Upper lobe of right lung (tissue), 1 donor: Measurements from ENCODE around the gene FAM171A2. TPM values are rescaled to one million over a fixed set of nuclear protein-coding genes. Genes with fewer than 3 reads are reported as not detected.

Source experiments
- ATAC-seq: fragments of 200-7000 bp; cut with Tn5 transposase; one replicate; pipeline ENCODE4 v1.9.1; 2020; ENCODE audit warnings: mild to moderate bottlenecking, moderate library complexity
- DNase-seq: peaks from one replicate; pipeline ENCODE4 v3.0.0-alpha.2; 2020
- H3K27ac ChIP-seq: fragments of 200-600 bp; one replicate; pipeline ENCODE4 v1.8.0; 2022
- H3K27me3 ChIP-seq: fragments of 200-600 bp; one replicate; pipeline ENCODE4 v1.8.0; 2022; ENCODE audit warnings: mild to moderate bottlenecking
- H3K36me3 ChIP-seq: fragments of 200-600 bp; one replicate; pipeline ENCODE4 v1.8.0; 2022
- H3K4me1 ChIP-seq: fragments of 200-600 bp; one replicate; pipeline ENCODE4 v1.8.0; 2022
- H3K4me3 ChIP-seq: fragments of 200-600 bp; one replicate; pipeline ENCODE4 v1.8.0; 2022; ENCODE audit warnings: mild to moderate bottlenecking
- H3K9me3 ChIP-seq: fragments of 200-600 bp; one replicate; pipeline ENCODE4 v1.8.0; 2022
- intact Hi-C: fragments of 100-400 bp; cut with DNase I; formaldehyde crosslinking; loops from one replicate; pipeline ENCODE4 v1.11.0; 2022
- total RNA-seq: library from RNA; stranded (reverse); fragmentation: NEBNext Ultra II Directional; extraction: Animal tissue kit (Norgen Biotek cat#: 25700); gene quantifications from one replicate; pipeline ENCODE4 v1.2.1, GENCODE V29; 2021
- TF ChIP-seq, protein P1 (sequence below): fragments of 200-600 bp; IDR thresholded peaks from one replicate; pipeline ENCODE4 v1.8.0; 2022; ENCODE audit warnings: antibody characterized with exemption
- donor health status: DM: no; HTN: yes; CAD: no; lungs with severe emphysema.

FAM171A2 gene
- total RNA-seq, 1 donor from 2014 or later, result 1.8 TPM

DNA sequence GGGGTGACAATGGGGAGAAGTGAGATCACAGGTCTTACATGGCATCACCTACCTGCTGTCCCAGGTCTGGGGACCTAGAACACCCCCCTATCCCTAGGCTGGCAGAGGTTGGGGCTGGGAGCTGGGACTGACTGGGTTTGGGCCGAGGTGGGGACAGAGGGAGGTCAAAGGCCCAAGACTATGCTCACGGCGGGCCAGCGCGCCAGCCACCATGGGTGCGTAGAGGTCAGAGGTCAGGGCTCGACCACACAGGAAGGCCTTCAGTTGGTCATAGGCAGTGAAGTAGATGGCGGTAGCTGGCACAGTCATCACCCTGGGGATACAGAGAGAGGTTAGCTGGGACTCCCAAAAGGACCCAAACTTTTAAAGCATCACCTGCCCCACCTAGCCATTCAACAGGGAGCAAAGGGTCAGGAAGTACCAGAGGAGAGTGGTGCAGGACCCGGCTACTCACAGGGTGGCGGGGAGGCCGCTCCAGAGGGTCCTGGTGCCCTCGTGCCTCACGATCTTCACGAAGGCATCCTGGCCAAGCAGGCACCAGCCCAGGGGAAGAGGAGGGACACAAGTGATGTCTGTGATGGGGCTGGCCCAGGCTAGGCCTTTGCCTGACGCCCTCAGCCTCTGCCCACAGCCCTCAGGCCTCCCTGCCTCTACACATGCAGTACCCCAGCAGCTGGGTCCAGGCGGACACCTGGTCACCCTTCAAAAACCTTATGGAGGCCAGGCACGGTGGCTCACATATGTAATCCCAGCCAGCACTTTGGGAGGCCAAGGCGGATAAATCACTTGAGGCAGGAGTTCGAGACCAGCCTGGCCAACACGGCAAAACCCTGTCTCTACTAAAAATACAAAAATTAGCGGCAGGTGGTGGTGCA is 42.2 kb downstream of the FAM171A2 start:
- no peak for ATAC-seq
- no peak for DNase-seq
- Histone ChIP-seq H3K27me3 (peaks cover 15% of the 10 kb centered on the region), H3K36me3 (peaks cover 33% of the 10 kb centered on the region), H3K4me1 (peaks cover 17% of the 10 kb centered on the region), H3K4me3 (no peak overlapping the region), H3K9me3 (no peaks in the 10 kb centered on the region), H3K27ac (no peak overlapping the region)
- intact Hi-C loops, result loop anchor here (5.0 kb wide), 1 partner anchor 104 kb away; the partner anchor contains the start of gene UBTF
- TF ChIP-seq, protein P1, sequence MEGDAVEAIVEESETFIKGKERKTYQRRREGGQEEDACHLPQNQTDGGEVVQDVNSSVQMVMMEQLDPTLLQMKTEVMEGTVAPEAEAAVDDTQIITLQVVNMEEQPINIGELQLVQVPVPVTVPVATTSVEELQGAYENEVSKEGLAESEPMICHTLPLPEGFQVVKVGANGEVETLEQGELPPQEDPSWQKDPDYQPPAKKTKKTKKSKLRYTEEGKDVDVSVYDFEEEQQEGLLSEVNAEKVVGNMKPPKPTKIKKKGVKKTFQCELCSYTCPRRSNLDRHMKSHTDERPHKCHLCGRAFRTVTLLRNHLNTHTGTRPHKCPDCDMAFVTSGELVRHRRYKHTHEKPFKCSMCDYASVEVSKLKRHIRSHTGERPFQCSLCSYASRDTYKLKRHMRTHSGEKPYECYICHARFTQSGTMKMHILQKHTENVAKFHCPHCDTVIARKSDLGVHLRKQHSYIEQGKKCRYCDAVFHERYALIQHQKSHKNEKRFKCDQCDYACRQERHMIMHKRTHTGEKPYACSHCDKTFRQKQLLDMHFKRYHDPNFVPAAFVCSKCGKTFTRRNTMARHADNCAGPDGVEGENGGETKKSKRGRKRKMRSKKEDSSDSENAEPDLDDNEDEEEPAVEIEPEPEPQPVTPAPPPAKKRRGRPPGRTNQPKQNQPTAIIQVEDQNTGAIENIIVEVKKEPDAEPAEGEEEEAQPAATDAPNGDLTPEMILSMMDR, result no peak

DNA sequence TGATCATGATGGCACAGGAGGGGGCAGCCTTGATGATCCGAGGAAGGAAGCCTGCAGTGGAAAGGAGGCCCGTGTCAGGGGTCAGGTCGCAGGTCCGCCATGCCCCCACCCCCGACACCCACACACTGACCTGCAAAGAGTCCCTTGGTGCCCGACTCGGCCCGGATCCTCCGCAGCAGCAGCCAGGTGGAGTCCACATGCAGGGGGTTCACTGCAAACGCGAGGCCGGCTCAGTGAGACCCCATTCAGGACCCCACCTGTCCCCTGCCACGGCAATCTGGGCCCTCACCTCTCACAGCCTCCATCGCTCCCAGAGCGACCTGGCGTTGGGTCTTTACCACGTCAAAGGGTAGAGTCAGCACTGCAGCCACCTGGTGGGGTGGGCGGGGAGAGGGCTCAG is 43.6 kb downstream of the FAM171A2 start:
- H3K4me3 ChIP-seq, result no peak overlapping the region
- TF ChIP-seq, protein P1, result no peak
- H3K27me3 ChIP-seq, result peaks cover 28% of the 10 kb centered on the region
- ATAC-seq (no peak), DNase-seq (no peak)
- peaks cover 12% of the 10 kb centered on the region for H3K4me1 ChIP-seq
- no peaks in the 10 kb centered on the region for H3K9me3 ChIP-seq
- H3K27ac ChIP-seq, result no peak overlapping the region
- intact Hi-C loops, result loop anchor here (5.0 kb wide), 1 partner anchor 103 kb away; the partner anchor contains the start of gene UBTF
- H3K36me3 ChIP-seq, result peaks cover 33% of the 10 kb centered on the region

DNA sequence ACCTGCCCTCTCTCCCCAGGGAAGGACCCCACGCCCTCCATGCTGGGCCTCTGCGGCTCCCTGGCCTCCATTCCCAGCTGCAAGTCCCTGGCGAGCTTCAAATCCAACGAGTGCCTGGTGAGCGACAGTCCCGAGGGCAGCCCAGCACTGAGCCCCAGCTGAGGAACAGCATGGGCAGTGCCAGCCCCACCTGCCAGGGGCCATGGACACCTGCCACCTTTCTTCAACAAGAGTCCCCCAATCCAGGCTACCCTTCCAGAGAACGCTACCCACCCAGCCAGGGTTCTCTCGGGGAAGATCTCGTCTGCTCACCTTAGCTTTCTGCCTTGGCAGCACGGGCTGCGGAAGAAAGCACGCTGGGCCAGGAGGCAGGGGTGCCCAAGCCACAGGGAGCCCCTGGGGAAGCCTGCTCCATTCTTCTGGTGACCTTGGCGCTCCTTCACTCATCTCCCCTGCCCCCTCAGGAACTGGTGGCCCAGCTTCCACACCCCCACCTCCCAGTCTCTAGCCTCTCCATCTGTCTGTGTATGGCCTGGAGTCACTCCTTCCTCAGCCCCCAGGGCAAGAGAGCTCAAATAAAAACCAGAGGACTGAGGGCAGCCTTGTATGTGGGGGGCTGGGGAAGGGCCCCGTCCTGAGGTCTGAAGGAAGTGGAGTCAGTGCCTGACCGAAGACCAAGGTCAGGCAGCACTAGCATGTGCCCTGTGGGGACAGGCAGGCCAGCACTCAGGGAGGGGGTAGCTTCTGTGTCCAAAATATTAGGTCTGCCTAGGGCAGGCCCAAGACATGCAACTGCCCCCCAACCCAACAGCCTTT is 45.4 kb downstream of the FAM171A2 start:
- DNase-seq, result no peak
- no peak for ATAC-seq
- H3K4me1 ChIP-seq, result peaks cover 6% of the 10 kb centered on the region
- H3K27ac ChIP-seq, result no peak overlapping the region
- TF ChIP-seq, protein P1, result no peak
- no peaks in the 10 kb centered on the region for H3K9me3 ChIP-seq
- H3K27me3 ChIP-seq, result peaks cover 41% of the 10 kb centered on the region
- peaks cover 33% of the 10 kb centered on the region for H3K36me3 ChIP-seq
- intact Hi-C loops, result no loop called here
- no peak overlapping the region for H3K4me3 ChIP-seq

DNA sequence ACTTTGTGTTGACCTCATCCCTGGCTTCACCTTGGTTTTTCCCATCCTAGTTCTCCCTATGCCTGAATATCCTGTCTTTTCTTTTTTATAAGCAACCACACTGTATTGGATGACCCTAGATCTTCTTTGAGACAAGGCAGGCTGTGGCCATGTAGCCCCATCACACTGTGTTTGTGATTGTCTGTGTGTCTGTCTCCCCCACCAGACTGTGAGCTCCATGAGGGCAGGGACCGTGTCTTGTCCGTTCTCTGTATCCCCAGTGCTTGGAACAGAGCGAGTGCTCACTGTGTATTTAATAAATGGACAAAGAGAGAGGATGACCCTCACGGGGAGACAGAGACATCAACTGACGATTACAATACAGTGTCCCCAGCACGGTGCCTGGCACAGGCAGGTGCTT is 46.1 kb downstream of the FAM171A2 start:
- DNase-seq (no peak), ATAC-seq (no peak)
- H3K4me3 ChIP-seq, result no peak overlapping the region
- TF ChIP-seq, protein P1, result no peak
- intact Hi-C loops, result no loop called here
- no peaks in the 10 kb centered on the region for H3K4me1 ChIP-seq
- H3K27ac ChIP-seq, result no peak overlapping the region
- peaks cover 32% of the 10 kb centered on the region for H3K36me3 ChIP-seq
- H3K27me3 ChIP-seq, result peaks cover 41% of the 10 kb centered on the region
- no peaks in the 10 kb centered on the region for H3K9me3 ChIP-seq

DNA sequence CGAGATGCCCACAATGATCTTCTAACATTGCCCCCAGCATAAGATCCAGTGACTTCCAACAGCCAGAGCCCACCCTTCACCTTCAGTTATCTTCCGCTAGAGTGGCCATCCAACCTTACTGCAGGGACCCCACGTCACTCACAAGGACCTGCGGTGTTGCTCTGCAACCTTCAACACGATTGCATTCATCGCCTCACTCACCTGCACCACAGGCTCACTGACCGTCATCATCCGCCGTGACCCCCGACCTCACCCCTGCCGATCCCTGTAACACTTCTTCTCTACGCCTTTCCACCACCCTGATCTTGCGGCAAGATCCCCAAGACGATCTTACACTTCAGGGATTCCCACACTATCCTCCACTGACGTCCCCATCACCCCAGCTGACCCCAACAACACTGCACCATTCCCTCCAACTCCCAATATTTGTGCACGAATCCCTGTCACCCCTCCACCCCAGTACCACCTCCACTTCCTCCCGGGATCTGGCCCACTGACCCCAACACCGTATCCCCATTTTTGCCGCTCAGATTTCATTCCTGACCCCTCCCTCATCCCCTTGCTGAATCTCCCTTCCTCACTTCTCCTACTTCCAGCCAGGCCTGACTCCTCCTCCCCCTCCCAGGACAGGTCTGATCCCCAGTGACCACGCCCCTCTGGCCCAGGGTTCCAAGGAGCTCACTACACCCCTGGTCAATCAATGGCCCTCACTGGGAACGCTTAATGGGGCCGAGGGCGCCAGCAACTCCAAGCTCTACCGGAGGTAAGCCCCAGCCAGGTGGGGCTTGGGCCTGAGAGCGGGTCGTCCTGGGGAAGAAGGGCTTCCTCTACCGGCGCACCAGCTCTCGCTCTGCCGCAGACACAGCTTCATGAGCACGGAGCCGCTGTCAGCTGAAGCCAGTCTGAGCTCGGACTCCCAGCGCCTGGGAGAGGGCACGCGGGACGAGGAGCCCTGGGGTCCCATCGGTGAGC is 47.6 kb downstream of the FAM171A2 start:
- no peaks in the 10 kb centered on the region for H3K4me1 ChIP-seq
- intact Hi-C loops, result no loop called here
- ATAC-seq (no peak), DNase-seq (no peak)
- no peak overlapping the region for H3K27ac ChIP-seq
- no peaks in the 10 kb centered on the region for H3K9me3 ChIP-seq
- peaks cover 41% of the 10 kb centered on the region for H3K27me3 ChIP-seq
- TF ChIP-seq, protein P1, result no peak
- H3K36me3 ChIP-seq, result peaks cover 18% of the 10 kb centered on the region
- H3K4me3 ChIP-seq, result no peak overlapping the region
